ENCODE measurements around the gene AGMO.

DNA sequence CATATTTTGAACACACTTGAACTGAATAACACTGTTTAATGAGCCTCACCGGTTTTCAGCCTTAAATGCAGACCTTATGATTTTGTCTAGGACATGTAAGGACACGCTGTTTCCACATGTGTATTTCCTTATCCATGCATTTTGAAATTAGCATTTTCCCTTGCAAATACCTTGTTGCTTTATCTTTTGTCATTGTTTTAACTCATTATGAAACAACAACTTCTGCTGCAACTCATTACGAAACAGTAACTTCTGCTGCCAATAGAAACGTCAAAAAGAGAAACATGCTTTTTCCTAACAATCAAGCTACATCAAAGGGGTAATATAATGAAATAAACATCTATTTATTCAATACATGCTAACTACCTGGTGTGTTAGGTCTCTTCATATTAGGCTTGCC lies 322.0 kb downstream of the AGMO start:
- TF ChIP-seq, protein P1, sequence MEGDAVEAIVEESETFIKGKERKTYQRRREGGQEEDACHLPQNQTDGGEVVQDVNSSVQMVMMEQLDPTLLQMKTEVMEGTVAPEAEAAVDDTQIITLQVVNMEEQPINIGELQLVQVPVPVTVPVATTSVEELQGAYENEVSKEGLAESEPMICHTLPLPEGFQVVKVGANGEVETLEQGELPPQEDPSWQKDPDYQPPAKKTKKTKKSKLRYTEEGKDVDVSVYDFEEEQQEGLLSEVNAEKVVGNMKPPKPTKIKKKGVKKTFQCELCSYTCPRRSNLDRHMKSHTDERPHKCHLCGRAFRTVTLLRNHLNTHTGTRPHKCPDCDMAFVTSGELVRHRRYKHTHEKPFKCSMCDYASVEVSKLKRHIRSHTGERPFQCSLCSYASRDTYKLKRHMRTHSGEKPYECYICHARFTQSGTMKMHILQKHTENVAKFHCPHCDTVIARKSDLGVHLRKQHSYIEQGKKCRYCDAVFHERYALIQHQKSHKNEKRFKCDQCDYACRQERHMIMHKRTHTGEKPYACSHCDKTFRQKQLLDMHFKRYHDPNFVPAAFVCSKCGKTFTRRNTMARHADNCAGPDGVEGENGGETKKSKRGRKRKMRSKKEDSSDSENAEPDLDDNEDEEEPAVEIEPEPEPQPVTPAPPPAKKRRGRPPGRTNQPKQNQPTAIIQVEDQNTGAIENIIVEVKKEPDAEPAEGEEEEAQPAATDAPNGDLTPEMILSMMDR (IDR thresholded peaks at IDR 0.05): no peak
- TF ChIP-seq POLR2A (IDR thresholded peaks at IDR 0.05) (no peak), POLR2AphosphoS5 (IDR thresholded peaks at IDR 0.05; ENCODE audit: insufficient read depth in 1 of 2, low read depth in 1 of 2) (no peak)
